OCI-LY3 (cell line): ENCODE data around the gene CAP1.

Experiments
- EZH2phosphoT487 ChIP-seq: fragments of 200-600 bp; shearing (Covaris generic); IDR thresholded peaks from 2 replicates; pipeline ENCODE4 v1.6.1; 2018; ENCODE audit warnings: antibody characterized with exemption, mixed run types, low read depth
- TF ChIP-seq, protein P1 (sequence below): fragments of 200-600, 300-600 bp; sonication (generic); IDR thresholded peaks from 2 replicates; pipeline ENCODE4 v1.5.1; 2014; ENCODE audit warnings: antibody characterized with exemption, low read length, low read depth

DNA sequence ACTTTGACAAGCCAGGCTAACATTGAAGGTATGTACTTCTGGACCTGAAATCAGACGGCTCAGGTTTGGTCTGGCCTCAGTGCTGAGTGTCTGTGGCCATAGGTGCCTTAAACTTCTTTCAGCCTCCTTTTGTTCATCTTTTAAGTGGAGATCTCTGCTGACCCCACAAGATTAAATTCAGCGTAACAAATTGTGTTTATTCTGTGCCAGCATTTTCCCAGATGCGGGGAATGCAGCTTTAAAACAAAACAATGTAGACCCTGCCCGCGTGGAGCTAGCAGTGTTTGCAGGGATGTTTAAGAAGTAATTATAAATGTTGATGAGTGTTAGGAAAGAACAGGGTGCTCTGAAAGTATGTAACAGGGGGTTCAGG, 923 bp downstream of the CAP1 start:
- TF ChIP-seq, protein P1, sequence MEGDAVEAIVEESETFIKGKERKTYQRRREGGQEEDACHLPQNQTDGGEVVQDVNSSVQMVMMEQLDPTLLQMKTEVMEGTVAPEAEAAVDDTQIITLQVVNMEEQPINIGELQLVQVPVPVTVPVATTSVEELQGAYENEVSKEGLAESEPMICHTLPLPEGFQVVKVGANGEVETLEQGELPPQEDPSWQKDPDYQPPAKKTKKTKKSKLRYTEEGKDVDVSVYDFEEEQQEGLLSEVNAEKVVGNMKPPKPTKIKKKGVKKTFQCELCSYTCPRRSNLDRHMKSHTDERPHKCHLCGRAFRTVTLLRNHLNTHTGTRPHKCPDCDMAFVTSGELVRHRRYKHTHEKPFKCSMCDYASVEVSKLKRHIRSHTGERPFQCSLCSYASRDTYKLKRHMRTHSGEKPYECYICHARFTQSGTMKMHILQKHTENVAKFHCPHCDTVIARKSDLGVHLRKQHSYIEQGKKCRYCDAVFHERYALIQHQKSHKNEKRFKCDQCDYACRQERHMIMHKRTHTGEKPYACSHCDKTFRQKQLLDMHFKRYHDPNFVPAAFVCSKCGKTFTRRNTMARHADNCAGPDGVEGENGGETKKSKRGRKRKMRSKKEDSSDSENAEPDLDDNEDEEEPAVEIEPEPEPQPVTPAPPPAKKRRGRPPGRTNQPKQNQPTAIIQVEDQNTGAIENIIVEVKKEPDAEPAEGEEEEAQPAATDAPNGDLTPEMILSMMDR: no peak
- TF ChIP-seq EZH2phosphoT487: no peak
